Ishikawa (cell line): ENCODE data around the gene ZBTB49.

Experiments used
- CEBPB ChIP-seq: IDR thresholded peaks from 2 replicates; pipeline ENCODE4 v1.6.1; 2012
- CREB1 ChIP-seq: IDR thresholded peaks from 2 replicates; pipeline ENCODE4 v1.6.1; 2012; ENCODE audit warnings: low read depth
- EGR1 ChIP-seq: IDR thresholded peaks from 2 replicates; pipeline ENCODE4 v1.6.1; 2012
- EP300 ChIP-seq: IDR thresholded peaks from 2 replicates; pipeline ENCODE4 v1.6.1; 2012; ENCODE audit warnings: borderline replicate concordance
- FOXM1 ChIP-seq: IDR thresholded peaks from 2 replicates; pipeline ENCODE4 v1.6.1; 2012; ENCODE audit warnings: low read depth, borderline replicate concordance
- NFIC ChIP-seq: IDR thresholded peaks from 2 replicates; pipeline ENCODE4 v1.6.1; 2012
- RAD21 ChIP-seq: IDR thresholded peaks from 2 replicates; pipeline ENCODE4 v1.6.1; 2012; ENCODE audit warnings: low read depth
- TAF1 ChIP-seq: IDR thresholded peaks from 2 replicates; pipeline ENCODE4 v1.6.1; 2012; ENCODE audit warnings: low read depth, mild to moderate bottlenecking
- TCF12 ChIP-seq: IDR thresholded peaks from 2 replicates; pipeline ENCODE4 v1.6.1; 2012; ENCODE audit warnings: low read depth
- TEAD4 ChIP-seq: IDR thresholded peaks from 2 replicates; pipeline ENCODE4 v1.6.1; 2012
- YY1 ChIP-seq: IDR thresholded peaks from 2 replicates; pipeline ENCODE4 v1.6.1; 2012; ENCODE audit warnings: low read depth
- ZBTB7A ChIP-seq: IDR thresholded peaks from 2 replicates; pipeline ENCODE4 v1.6.1; 2012; ENCODE audit warnings: low read depth
- TF ChIP-seq, protein P1 (sequence below): IDR thresholded peaks from 2 replicates; pipeline ENCODE4 v1.6.1; 2012
- TF ChIP-seq, protein P2 (sequence below): IDR thresholded peaks from 2 replicates; pipeline ENCODE4 v1.6.1; 2012; ENCODE audit warnings: low read depth, mild to moderate bottlenecking
- TF ChIP-seq, protein P3 (sequence below): IDR thresholded peaks from 2 replicates; pipeline ENCODE4 v1.6.1; 2012

ZBTB49 gene

DNA sequence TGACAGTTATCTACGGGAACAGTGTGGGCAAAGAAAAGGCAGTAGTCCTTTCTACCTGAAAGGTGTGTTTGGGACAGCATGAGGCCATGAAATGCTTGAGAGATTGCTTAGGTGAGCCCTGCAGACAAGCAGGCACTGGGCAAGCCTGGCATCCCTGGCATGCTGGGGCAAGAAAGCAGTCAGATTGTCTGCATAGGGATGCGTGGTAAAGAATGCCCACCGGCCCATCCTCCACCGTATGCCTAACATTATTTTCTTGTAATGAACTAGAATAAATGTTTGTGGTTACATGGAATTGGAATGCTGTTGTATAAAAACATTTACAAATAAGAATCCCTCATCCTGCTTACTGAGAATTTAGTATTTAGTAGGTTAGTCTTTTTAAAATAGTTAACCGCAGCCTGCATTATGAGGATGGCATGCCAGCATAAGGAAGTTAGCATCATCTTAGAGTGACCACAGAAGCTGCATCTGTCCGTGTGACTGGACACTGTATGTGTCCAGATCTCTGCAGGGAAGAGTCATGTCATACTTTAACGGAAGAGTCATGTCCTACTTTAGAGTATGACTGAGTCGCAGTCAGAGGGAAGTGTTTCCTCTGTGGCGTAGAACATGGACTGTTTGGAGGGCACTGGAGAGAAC lies 18.9 kb downstream of the ZBTB49 start:
- no peak for TF ChIP-seq FOXM1
- no peak for TF ChIP-seq TCF12
- TF ChIP-seq EP300, result no peak
- TF ChIP-seq EGR1, result no peak
- TF ChIP-seq, protein P1, sequence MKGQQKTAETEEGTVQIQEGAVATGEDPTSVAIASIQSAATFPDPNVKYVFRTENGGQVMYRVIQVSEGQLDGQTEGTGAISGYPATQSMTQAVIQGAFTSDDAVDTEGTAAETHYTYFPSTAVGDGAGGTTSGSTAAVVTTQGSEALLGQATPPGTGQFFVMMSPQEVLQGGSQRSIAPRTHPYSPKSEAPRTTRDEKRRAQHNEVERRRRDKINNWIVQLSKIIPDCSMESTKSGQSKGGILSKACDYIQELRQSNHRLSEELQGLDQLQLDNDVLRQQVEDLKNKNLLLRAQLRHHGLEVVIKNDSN, result no peak
- TF ChIP-seq CREB1, result no peak
- TF ChIP-seq, protein P2, sequence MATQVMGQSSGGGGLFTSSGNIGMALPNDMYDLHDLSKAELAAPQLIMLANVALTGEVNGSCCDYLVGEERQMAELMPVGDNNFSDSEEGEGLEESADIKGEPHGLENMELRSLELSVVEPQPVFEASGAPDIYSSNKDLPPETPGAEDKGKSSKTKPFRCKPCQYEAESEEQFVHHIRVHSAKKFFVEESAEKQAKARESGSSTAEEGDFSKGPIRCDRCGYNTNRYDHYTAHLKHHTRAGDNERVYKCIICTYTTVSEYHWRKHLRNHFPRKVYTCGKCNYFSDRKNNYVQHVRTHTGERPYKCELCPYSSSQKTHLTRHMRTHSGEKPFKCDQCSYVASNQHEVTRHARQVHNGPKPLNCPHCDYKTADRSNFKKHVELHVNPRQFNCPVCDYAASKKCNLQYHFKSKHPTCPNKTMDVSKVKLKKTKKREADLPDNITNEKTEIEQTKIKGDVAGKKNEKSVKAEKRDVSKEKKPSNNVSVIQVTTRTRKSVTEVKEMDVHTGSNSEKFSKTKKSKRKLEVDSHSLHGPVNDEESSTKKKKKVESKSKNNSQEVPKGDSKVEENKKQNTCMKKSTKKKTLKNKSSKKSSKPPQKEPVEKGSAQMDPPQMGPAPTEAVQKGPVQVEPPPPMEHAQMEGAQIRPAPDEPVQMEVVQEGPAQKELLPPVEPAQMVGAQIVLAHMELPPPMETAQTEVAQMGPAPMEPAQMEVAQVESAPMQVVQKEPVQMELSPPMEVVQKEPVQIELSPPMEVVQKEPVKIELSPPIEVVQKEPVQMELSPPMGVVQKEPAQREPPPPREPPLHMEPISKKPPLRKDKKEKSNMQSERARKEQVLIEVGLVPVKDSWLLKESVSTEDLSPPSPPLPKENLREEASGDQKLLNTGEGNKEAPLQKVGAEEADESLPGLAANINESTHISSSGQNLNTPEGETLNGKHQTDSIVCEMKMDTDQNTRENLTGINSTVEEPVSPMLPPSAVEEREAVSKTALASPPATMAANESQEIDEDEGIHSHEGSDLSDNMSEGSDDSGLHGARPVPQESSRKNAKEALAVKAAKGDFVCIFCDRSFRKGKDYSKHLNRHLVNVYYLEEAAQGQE, result no peak
- no peak for TF ChIP-seq NFIC
- TF ChIP-seq, protein P3, sequence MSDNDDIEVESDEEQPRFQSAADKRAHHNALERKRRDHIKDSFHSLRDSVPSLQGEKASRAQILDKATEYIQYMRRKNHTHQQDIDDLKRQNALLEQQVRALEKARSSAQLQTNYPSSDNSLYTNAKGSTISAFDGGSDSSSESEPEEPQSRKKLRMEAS, result no peak
- no peak for TF ChIP-seq YY1
- no peak for TF ChIP-seq TEAD4
- no peak for TF ChIP-seq RAD21
- TF ChIP-seq CEBPB, result no peak

DNA sequence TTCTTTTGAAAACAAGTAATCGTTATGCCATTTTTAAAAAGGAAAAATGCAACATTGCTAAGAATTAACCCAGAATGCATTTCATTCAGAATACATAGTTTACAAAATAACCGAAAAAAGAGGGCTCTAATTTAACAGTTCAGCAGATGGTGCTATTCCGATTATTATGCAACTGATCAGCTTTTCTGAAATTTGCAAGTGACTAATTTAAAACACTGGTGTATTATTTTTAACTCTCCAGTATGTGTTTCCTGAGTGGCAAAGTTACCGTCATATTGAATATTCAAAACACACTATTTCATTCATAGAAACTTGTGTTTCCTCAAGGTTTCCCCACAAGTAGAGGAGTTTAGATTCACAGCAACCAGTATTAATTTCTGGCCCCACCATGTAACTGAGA lies 21.1 kb downstream of the ZBTB49 start:
- TF ChIP-seq ZBTB7A (no peak), FOXM1 (no peak), TAF1 (no peak)
- TF ChIP-seq, protein P2, result no peak

DNA sequence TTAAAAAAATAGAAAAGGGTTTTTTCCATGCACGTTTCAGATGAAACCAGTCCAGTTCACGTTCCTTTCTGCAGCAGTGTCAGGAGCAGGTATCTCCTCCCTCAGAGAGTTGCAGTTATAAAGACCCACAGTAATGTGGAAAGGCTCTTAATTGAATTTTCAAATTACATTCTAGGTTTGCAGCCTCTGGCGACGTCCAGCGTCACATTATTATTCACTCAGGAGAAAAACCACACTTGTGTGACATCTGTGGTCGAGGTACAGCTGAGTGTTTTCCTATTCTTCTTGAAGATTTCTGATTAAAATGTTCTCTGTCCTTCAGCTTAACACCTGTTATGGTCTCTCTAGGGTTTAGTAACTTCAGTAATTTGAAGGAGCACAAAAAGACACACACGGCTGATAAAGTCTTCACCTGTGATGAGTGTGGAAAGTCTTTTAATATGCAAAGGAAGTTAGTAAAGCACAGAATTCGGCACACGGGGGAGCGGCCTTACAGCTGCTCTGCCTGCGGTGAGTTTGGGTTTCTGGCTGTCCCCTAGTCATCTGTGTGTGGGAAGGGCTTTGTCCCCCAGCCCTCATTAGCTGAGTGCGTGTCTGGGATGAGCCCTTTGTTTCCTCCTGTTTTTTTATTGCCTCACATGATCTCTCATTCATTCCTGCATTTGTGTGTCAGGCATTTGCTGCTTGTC lies 25.6 kb downstream of the ZBTB49 start:
- no peak for TF ChIP-seq CEBPB
- no peak for TF ChIP-seq ZBTB7A
- TF ChIP-seq TEAD4, result no peak
- no peak for TF ChIP-seq RAD21
- TF ChIP-seq EP300, result no peak
- TF ChIP-seq EGR1, result no peak
- no peak for TF ChIP-seq CREB1
- no peak for TF ChIP-seq TCF12
- TF ChIP-seq, protein P1, result no peak
- TF ChIP-seq YY1, result no peak
- TF ChIP-seq FOXM1, result no peak
- no peak for TF ChIP-seq NFIC
- TF ChIP-seq, protein P2, result no peak
- TF ChIP-seq, protein P3, result no peak

DNA sequence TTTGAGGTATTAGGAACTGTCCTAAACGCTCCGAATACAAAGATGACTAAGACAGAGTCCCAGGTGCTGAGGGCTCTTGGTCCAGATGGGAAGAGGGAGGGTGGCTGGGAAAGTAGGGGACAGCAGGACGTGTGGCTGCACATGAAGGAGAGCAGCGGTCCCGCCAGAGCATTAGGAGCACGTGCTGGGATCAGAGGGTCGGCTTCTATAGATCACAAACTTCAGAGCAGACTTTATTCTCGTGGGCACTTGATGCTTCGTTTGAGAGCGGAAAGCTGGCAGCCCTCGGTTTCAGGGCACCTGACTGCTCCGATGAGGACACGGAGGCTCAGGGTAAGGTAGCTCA lies 26.1 kb downstream of the ZBTB49 start:
- TF ChIP-seq, protein P3, result no peak
- no peak for TF ChIP-seq EGR1
- TF ChIP-seq RAD21, result no peak
- no peak for TF ChIP-seq TEAD4
- TF ChIP-seq FOXM1, result no peak
- no peak for TF ChIP-seq ZBTB7A
- TF ChIP-seq CREB1, result no peak
- no peak for TF ChIP-seq EP300
- TF ChIP-seq, protein P1, result no peak
- no peak for TF ChIP-seq YY1
- no peak for TF ChIP-seq NFIC
- no peak for TF ChIP-seq TCF12
- no peak for TF ChIP-seq CEBPB
- TF ChIP-seq, protein P2, result no peak
- TF ChIP-seq TAF1, result no peak
